Hepatocyte (in vitro differentiated cells): ENCODE measurements around the gene CD300A. TPM values are rescaled to one million over a fixed set of nuclear protein-coding genes. Genes with fewer than 3 reads are reported as not detected.

Experiments
- DNase-seq: peaks from one replicate; pipeline ENCODE4 v3.0.0-alpha.2; 2016; ENCODE audit warnings: low spot score
- H2AFZ ChIP-seq: fragments of 200-600 bp; sonication (generic); 2 replicates; pipeline ENCODE4 v1.6.0; 2016; ENCODE audit warnings: antibody characterized with exemption, mild to moderate bottlenecking
- H3K27ac ChIP-seq: fragments of 200-600 bp; sonication (generic); 2 replicates; pipeline ENCODE4 v1.5.1; 2016; ENCODE audit warnings: mild to moderate bottlenecking
- H3K27me3 ChIP-seq: fragments of 200-600 bp; sonication (generic); 2 replicates; pipeline ENCODE4 v1.6.1; 2016
- H3K36me3 ChIP-seq: fragments of 200-600 bp; sonication (generic); replicated peaks from 2 replicates; pipeline ENCODE4 v1.5.1; 2016; ENCODE audit warnings: low read depth; ENCODE audit not compliant: insufficient read depth
- H3K4me1 ChIP-seq: fragments of 200-600 bp; sonication (generic); 2 replicates; pipeline ENCODE4 v1.5.1; 2016; ENCODE audit warnings: mild to moderate bottlenecking, moderate library complexity; ENCODE audit not compliant: insufficient read depth
- H3K4me2 ChIP-seq: fragments of 200-600 bp; sonication (generic); 2 replicates; pipeline ENCODE4 v1.6.0; 2016
- H3K4me3 ChIP-seq: fragments of 200-600 bp; sonication (generic); 2 replicates; pipeline ENCODE4 v1.5.1; 2016; ENCODE audit warnings: mild to moderate bottlenecking
- H3K79me2 ChIP-seq: fragments of 200-600 bp; sonication (generic); 2 replicates; pipeline ENCODE4 v1.6.0; 2017; ENCODE audit warnings: mild to moderate bottlenecking
- H3K9me2 ChIP-seq: fragments of 200-600 bp; sonication (generic); replicated peaks from 2 replicates; pipeline ENCODE4 v1.6.0; 2017; ENCODE audit warnings: mild to moderate bottlenecking; ENCODE audit not compliant: insufficient read depth
- H3K9me3 ChIP-seq: fragments of 200-600 bp; sonication (generic); 2 replicates; pipeline ENCODE4 v1.5.1; 2016; ENCODE audit warnings: low read depth, mild to moderate bottlenecking
- H4K20me1 ChIP-seq: fragments of 200-600 bp; sonication (generic); 2 replicates; pipeline ENCODE4 v1.6.0; 2016; ENCODE audit warnings: mild to moderate bottlenecking; ENCODE audit not compliant: insufficient read depth, poor library complexity, severe bottlenecking
- CTCF ChIP-seq: fragments of 200-600 bp; sonication (generic); IDR thresholded peaks from 2 replicates; pipeline ENCODE4 v1.5.1; 2016; ENCODE audit warnings: antibody characterized with exemption, mild to moderate bottlenecking; ENCODE audit not compliant: poor library complexity
- EZH2 ChIP-seq: fragments of 200-600 bp; sonication (generic); IDR thresholded peaks from 2 replicates; pipeline ENCODE4 v1.6.1; 2016; ENCODE audit warnings: antibody characterized with exemption, mild to moderate bottlenecking, borderline replicate concordance
- EZH2phosphoT487 ChIP-seq: fragments of 200-600 bp; sonication (generic); IDR thresholded peaks from one replicate; pipeline ENCODE4 v1.6.1; 2018; ENCODE audit warnings: antibody characterized with exemption, mild to moderate bottlenecking, low read depth, moderate library complexity; ENCODE audit not compliant: unreplicated experiment, severe bottlenecking
- WGBS: methylation state at CpG from one replicate; pipeline ENCODE4 v1.1.6; 2016; ENCODE audit warnings: low lambda C conversion rate; ENCODE audit errors: missing lambda C conversion rate; 5-methylcytosine and 5-hydroxymethylcytosine counted together
- polyA plus RNA-seq: library from polyadenylated mRNA; unstranded; fragments of >200 nt; fragmentation: Nextera tagmentation; extraction: Ambion mirVana; gene quantifications from 2 replicates; pipeline ENCODE4 v1.2.1, GENCODE V29; 2016
- total RNA-seq: library from RNA; depleted of rRNA; stranded (reverse); fragments of >200 nt; gene quantifications from 2 replicates; pipeline ENCODE4 v1.2.3, GENCODE V29; 2014

The CD300A gene
- total and polyA plus RNA-seq, 2 experiments from 2014 or later, result 0.22 to 1.1 TPM

- 95% methylated on average over 8 of the region's 11 CpGs for WGBS
- peaks cover 7% of the 10 kb centered on the region for H3K4me1 ChIP-seq
Measured at GRCh38 chr17:74449306-74449705, 17.1 kb upstream of the CD300A start.

GRCh38 chr17:74449773-74450172 lies 16.7 kb upstream of the CD300A start:
- Histone ChIP-seq H3K4me3 (no peak overlapping the region), H3K27me3 (no peaks in the 10 kb centered on the region), H3K4me2 (no peak overlapping the region), H3K9me3 (no peaks in the 10 kb centered on the region), H2AFZ (no peak overlapping the region), H4K20me1 (no peaks in the 10 kb centered on the region), H3K36me3 (no peaks in the 10 kb centered on the region), H3K79me2 (no peaks in the 10 kb centered on the region), H3K27ac (no peak overlapping the region), H3K9me2 (no peaks in the 10 kb centered on the region), H3K4me1 (peaks cover 12% of the 10 kb centered on the region)
- WGBS, result 95% methylated on average over 5 of the region's 5 CpGs
- TF ChIP-seq EZH2phosphoT487 (no peak), CTCF (no peak), EZH2 (no peak)
- no peak for DNase-seq

More at GRCh38 chr17:74449306-74449705, 17.1 kb upstream of the CD300A start:
- Histone ChIP-seq H4K20me1 (no peaks in the 10 kb centered on the region), H3K9me3 (no peaks in the 10 kb centered on the region), H3K79me2 (peaks cover 3% of the 10 kb centered on the region), H3K27ac (no peak overlapping the region), H3K4me3 (no peak overlapping the region), H3K9me2 (no peaks in the 10 kb centered on the region), H3K27me3 (no peaks in the 10 kb centered on the region), H3K4me2 (no peak overlapping the region), H2AFZ (no peak overlapping the region), H3K36me3 (no peaks in the 10 kb centered on the region)
- no peak for DNase-seq
- no peak for TF ChIP-seq EZH2phosphoT487
- no peak for TF ChIP-seq EZH2
- TF ChIP-seq CTCF, result no peak

- Histone ChIP-seq H3K4me2 (no peak overlapping the region), H3K4me3 (no peak overlapping the region), H3K27me3 (no peaks in the 10 kb centered on the region), H3K36me3 (no peaks in the 10 kb centered on the region), H3K9me3 (no peaks in the 10 kb centered on the region), H4K20me1 (no peaks in the 10 kb centered on the region), H3K4me1 (peaks cover 17% of the 10 kb centered on the region), H3K27ac (no peak overlapping the region), H2AFZ (no peak overlapping the region), H3K9me2 (no peaks in the 10 kb centered on the region), H3K79me2 (no peaks in the 10 kb centered on the region)
- no peak for DNase-seq
- TF ChIP-seq CTCF, result no peak
- TF ChIP-seq EZH2phosphoT487, result no peak
- no peak for TF ChIP-seq EZH2
- 87% methylated on average over 3 of the region's 3 CpGs for WGBS
Measured at GRCh38 chr17:74450231-74450630, 16.2 kb upstream of the CD300A start.
